GM21526 (cell line): Measurements from ENCODE around the gene COQ9.

Experiments used
- ATAC-seq: cut with Tn5 transposase; IDR thresholded peaks from one replicate; pipeline ENCODE4 v1.9.1; 2021; ENCODE audit warnings: moderate library complexity; ENCODE audit not compliant: unreplicated experiment, low FRiP score

COQ9 gene

GRCh38 chr16:57509231-57509923, 62.1 kb downstream of the COQ9 start:
- ATAC-seq, result no peak

- ATAC-seq, result no peak
Observed at GRCh38 chr16:57510016-57510871, 63.0 kb downstream of the COQ9 start.
